Measurements from ENCODE around the gene EXOSC1.
"Not testable (repeated sequence)": the region's sequence is repeated elsewhere in the genome, so short reads cannot be mapped to it uniquely, and the experiment has no call there.

The EXOSC1 gene, protein sequence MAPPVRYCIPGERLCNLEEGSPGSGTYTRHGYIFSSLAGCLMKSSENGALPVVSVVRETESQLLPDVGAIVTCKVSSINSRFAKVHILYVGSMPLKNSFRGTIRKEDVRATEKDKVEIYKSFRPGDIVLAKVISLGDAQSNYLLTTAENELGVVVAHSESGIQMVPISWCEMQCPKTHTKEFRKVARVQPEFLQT

DNA sequence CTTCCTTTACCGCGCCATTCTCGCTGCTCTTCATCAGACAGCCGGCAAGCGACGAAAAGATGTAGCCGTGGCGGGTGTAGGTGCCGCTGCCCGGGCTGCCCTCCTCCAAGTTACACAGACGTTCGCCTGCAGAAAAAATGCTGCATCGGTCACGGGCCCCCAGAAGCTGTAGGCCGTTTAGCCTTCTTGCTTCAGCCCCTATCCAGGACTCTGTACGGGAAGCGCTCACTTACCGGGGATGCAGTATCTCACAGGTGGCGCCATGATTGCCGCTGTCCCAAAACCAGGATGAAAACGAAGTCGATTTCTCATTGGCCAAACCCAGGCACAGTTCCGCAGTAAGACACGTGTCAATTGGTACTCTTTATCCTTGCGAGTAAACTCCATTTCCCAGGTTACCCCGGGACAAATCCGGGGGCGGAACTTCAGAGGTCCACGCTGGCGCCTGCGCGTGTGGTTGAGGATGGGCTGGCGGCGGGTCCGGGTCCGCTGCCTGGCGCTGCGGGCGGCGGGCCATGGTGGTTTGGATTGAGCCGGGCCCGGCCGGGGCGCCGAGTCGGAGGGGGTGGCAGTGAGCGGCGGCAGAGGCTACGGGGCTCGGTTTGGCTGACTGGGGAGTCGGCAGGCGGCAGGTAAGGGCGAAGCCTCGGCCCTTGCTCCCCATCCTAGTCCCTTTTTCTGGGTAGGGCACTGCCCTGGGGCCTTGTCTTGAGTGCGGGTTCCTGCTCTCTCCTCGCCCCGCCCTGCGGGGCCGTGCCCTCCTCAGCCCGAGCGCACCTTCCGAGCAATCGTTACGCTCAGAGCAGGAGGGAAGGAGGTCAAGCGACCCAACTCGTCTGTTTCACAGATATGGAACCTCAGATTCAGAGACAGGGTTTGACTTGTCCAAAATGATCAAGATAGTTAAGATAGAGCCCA is at the start of gene EXOSC1, which contains the start of gene ZDHHC16:
Gene EXOSC1, minus strand, starts transcription at position 285 of the 918 bp plus-strand sequence. Its CDS starts 21 bp downstream, at position 264.
Gene ZDHHC16, plus strand, starts transcription at position 454 of the 918 bp plus-strand sequence. CDS start 5,501 bp downstream, outside the sequence.
- peak; percentile 96 for DNase-seq

- DNase-seq = no peak
Observed at GRCh38 chr10:97494863-97495506, 49.2 kb upstream of the EXOSC1 start.

- no peak for DNase-seq
Observed at GRCh38 chr10:97494151-97494550, 48.3 kb upstream of the EXOSC1 start.

DNA sequence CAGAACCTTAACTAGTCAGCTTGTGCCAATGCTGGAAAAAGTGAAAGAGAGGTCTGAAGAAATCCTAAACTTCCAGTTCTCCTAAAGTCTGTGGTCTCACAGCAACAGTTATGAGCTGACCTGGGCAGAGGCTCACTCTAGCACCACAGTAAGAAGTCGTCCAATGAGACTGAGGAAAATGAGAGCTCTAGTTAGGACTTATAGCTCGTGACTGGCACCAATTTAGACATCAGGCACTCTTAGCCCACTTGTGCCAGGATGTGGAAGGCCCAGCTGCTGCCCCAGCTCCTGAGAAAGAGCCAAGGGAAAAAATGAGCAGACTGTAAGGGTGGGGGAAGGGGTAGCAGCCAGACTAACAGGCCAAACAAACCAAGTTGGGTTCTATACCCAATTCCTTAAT is 44.8 kb upstream of the EXOSC1 start:
- peak; percentile 66 for DNase-seq

GRCh38 chr10:97485647-97486281 is 40.0 kb upstream of the EXOSC1 start:
- DNase-seq = no peak

GRCh38 chr10:97483921-97484320 is 38.1 kb upstream of the EXOSC1 start:
- DNase-seq = no peak

DNA sequence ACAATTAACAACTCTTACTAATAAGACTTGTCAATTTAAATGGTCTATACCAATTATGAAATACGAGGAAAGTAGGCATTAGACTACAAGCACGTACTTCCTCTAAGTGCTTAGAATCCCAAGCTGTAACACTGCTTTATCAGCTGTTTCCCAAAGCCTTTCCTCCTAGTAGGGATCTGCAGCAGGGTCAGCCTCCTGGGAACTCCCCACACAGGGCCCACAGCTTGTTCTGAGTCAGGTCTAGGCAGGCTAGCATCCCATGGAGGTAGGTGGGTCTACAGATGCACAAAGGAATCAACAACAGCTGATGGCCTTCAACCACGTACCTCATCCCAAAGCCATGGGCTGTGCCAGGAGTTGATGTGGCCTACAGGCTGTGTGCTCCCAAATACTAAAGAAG is 37.7 kb upstream of the EXOSC1 start:
- DNase-seq = no peak

GRCh38 chr10:97482381-97482780 is 36.6 kb upstream of the EXOSC1 start:
- no peak for DNase-seq

DNA sequence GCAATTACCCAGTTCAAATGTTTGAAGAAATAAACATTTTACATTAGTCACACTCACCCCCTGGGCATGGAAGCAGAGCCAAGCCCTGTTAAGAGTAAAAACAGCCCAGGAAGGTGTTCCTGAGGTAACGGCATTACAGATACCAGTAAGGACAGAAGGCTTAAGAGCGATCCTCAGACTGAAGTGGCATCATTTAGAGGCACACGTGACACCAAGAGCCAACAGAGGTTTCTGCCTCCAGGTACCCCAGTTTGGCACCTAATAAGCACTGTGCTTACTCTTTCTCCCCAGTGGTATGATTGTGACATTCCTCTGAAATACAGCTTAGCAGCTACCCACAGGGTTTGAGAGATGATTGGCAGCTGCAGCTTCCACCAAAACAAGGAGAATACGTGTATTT is 35.3 kb upstream of the EXOSC1 start:
- no peak for DNase-seq

DNA sequence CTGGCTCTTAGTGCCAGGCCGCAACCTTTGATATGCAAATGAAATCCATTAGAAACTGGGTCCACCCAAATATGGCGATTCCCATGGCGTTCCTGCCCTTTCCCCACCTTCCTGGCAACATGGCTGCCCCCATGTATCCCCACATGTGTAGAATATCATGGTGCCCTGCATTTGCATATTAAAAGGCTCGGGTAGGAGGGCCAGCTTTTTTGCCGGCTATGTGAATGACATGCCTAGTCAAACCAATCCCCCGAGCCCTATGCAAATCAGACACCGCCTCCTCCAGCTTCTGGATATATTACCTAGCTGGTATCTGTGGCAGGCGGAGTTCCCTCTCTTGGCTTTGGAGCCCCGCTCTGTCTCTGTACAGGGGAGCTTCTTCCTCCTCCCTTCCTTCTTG is 34.1 kb upstream of the EXOSC1 start:
- no peak for DNase-seq

DNA sequence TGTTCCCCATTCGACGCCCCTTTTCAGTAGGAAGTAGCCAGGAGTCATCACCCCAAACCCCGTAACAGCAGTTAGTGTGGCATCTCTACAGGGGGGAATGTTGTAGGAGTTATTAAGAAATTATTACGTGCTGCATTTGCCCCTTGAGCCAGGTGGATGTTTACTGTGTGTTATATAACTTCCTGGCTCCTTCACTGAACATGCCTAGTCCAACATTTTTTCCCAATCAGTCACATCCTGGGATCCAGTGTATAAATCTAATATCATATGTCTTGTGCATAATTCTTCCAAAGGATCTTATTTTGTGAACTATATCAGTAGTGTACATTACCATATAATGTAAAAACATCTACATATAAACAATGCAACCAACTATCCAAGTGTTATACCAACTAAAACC is 33.6 kb upstream of the EXOSC1 start:
- DNase-seq = not testable (repeated sequence)

- DNase-seq = no peak
Observed at GRCh38 chr10:97475936-97476594, 30.3 kb upstream of the EXOSC1 start.

DNA sequence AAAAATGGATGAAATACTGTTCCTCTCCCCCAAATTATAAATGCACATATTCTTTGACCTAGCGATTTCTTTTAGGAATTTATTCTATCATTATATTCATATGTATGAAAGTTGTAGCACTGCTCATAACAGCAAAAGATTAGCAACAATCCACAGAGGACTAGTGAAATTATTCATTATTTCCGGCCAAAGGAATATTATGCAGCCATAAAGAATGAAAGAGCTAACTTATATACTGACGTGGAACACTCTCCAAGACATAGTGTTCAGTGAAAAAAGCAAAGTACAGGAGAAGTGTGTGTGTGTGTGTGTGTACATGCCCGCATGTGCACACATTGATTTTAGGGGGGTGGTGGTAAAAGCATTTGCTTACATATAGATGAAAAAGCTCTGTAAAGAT is 29.1 kb upstream of the EXOSC1 start:
- DNase-seq = no peak

GRCh38 chr10:97468781-97469180 is 23.0 kb upstream of the EXOSC1 start:
- not testable (repeated sequence) for DNase-seq

- DNase-seq = no peak
Observed at GRCh38 chr10:97468162-97468561, 22.4 kb upstream of the EXOSC1 start.

GRCh38 chr10:97466755-97467154 is 20.9 kb upstream of the EXOSC1 start:
- no peak for DNase-seq

DNA sequence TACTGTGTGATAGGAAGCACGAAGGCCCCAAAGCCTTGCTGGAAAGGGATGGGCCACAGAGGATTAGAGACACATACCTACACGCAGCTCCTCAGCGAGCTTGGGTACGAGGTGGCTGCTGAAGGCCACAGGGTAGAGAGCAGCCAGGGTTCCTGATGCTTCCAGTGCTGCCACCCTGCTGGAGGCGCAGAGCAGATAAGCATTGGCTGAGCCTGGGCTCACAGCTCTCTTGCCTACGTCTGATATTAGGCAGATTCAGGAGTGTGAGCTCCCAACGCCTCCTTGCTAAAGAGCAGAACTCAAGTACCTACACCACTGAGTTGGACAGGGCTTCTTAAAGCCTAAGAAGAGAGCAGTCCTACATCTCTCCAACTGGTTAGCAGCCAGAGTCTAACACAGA is 20.2 kb upstream of the EXOSC1 start:
- no peak for DNase-seq

GRCh38 chr10:97464226-97464625 is 18.4 kb upstream of the EXOSC1 start:
- DNase-seq = no peak

GRCh38 chr10:97463363-97464132 is 17.7 kb upstream of the EXOSC1 start:
- no peak for DNase-seq

DNA sequence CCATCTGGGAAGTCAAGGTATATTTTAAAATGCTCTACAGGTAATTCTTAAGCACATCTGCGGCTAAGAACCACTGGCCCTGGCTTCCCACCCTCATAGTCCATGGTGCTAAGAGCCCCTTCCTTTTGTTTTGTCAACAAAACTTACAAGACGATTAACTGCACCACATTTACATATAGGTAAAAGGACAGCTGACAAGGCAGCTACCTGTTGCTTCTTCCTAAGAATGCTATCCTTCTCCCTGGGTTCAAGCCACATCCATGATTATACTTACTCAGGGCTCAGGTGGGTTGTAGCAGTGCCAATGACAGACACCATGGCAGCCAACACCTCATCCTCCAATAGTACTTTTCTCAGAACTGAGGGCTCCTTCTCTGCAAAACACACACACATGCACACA is 16.5 kb upstream of the EXOSC1 start:
- DNase-seq = no peak

- DNase-seq = no peak
Observed at GRCh38 chr10:97459933-97460332, 14.1 kb upstream of the EXOSC1 start.

GRCh38 chr10:97459111-97459510 is 13.3 kb upstream of the EXOSC1 start:
- no peak for DNase-seq

Data from femur (tissue), 1 donor.